ENCODE data around the gene SLC50A1. TPM values are rescaled to one million over a fixed set of nuclear protein-coding genes. Genes with fewer than 3 reads are reported as not detected.

Gene SLC50A1
- total and polyA plus RNA-seq, 9 of the 15 experiments (the other 6 are each of a cell fraction or from before 2014, with no cell fraction given), result 46.5 to 132 (median 91.9) TPM

GRCh38 chr1:155137154-155137949 is 1.7 kb downstream of the SLC50A1 start (continued):
- TF ChIP-seq, protein P1, sequence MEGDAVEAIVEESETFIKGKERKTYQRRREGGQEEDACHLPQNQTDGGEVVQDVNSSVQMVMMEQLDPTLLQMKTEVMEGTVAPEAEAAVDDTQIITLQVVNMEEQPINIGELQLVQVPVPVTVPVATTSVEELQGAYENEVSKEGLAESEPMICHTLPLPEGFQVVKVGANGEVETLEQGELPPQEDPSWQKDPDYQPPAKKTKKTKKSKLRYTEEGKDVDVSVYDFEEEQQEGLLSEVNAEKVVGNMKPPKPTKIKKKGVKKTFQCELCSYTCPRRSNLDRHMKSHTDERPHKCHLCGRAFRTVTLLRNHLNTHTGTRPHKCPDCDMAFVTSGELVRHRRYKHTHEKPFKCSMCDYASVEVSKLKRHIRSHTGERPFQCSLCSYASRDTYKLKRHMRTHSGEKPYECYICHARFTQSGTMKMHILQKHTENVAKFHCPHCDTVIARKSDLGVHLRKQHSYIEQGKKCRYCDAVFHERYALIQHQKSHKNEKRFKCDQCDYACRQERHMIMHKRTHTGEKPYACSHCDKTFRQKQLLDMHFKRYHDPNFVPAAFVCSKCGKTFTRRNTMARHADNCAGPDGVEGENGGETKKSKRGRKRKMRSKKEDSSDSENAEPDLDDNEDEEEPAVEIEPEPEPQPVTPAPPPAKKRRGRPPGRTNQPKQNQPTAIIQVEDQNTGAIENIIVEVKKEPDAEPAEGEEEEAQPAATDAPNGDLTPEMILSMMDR (IDR thresholded peaks at IDR 0.05 in 2 of 3, conservative IDR thresholded peaks at IDR 0.05 in 1 of 3; ENCODE audit: insufficient read depth in 2 of 3, low read depth in 1 of 3, low read length in 3 of 3), result no peak
- TF ChIP-seq, protein P2, sequence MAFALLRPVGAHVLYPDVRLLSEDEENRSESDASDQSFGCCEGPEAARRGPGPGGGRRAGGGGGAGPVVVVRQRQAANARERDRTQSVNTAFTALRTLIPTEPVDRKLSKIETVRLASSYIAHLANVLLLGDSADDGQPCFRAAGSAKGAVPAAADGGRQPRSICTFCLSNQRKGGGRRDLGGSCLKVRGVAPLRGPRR (CRISPR knock-in tag; IDR thresholded peaks at IDR 0.05), result no peak
- no peak for TF ChIP-seq U2AF1 (optimal IDR thresholded peaks at IDR 0.05; ENCODE audit: low read depth, low read length)
- TF ChIP-seq ZBTB7A (IDR thresholded peaks at IDR 0.05; ENCODE audit: borderline replicate concordance, control insufficient read depth, low read depth, low read length), result no peak
- TF ChIP-seq NKRF (IDR thresholded peaks at IDR 0.05; ENCODE audit: borderline replicate concordance), result no peak
- TF ChIP-seq THAP7 (CRISPR knock-in tag; IDR thresholded peaks at IDR 0.05), result no peak
- no peak for TF ChIP-seq GTF2E2 (tag; IDR thresholded peaks at IDR 0.05)
- no peak for TF ChIP-seq MEIS2 (IDR thresholded peaks at IDR 0.05; ENCODE audit: partially characterized antibody)
- TF ChIP-seq CC2D1A (IDR thresholded peaks at IDR 0.05), result no peak
- no peak for TF ChIP-seq KLF1 (tag; IDR thresholded peaks at IDR 0.05)
- TF ChIP-seq SRSF7 (optimal IDR thresholded peaks at IDR 0.05; ENCODE audit: low read depth, low read length), result no peak
- TF ChIP-seq ZNF263 (CRISPR knock-in tag; IDR thresholded peaks at IDR 0.05; ENCODE audit: borderline replicate concordance), result no peak
- TF ChIP-seq NFE2 (IDR thresholded peaks at IDR 0.05; ENCODE audit: low read depth), result no peak
- TF ChIP-seq NUFIP1 (IDR thresholded peaks at IDR 0.05; ENCODE audit: partially characterized antibody), result no peak
- no peak for TF ChIP-seq PHB2 (IDR thresholded peaks at IDR 0.05; ENCODE audit: low read depth)
- no peak for TF ChIP-seq TSHZ1 (CRISPR knock-in tag; IDR thresholded peaks at IDR 0.05)
- TF ChIP-seq, protein P3, sequence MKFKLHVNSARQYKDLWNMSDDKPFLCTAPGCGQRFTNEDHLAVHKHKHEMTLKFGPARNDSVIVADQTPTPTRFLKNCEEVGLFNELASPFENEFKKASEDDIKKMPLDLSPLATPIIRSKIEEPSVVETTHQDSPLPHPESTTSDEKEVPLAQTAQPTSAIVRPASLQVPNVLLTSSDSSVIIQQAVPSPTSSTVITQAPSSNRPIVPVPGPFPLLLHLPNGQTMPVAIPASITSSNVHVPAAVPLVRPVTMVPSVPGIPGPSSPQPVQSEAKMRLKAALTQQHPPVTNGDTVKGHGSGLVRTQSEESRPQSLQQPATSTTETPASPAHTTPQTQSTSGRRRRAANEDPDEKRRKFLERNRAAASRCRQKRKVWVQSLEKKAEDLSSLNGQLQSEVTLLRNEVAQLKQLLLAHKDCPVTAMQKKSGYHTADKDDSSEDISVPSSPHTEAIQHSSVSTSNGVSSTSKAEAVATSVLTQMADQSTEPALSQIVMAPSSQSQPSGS (CRISPR knock-in tag; IDR thresholded peaks at IDR 0.05), result no peak
- no peak for TF ChIP-seq RBM25 (IDR thresholded peaks at IDR 0.05; ENCODE audit: low read depth, low read length, severe bottlenecking)

All from K562 (cell line).